GM10248 (cell line): ENCODE data around the gene ZC3H18.

ENCODE experiments used
- CTCF ChIA-PET: fragments of 300-600 bp; sonication (Branson Sonifier 250); formaldehyde crosslinking; extraction: SDS; loops from one replicate; lab custom pipeline; 2021; ENCODE audit warnings: antibody characterized with exemption; lab: Yijun Ruan, JAX
- POLR2A ChIA-PET: fragments of 350-650 bp; sonication (Branson Sonifier 250); formaldehyde crosslinking; extraction: SDS; loops from one replicate; lab custom pipeline; 2020; ENCODE audit warnings: antibody characterized with exemption; lab: Yijun Ruan, JAX
- DNase-seq: peaks from one replicate; pipeline ENCODE4 v3.0.0; 2012; ENCODE audit errors: extremely low spot score
- TF ChIP-seq, protein P1 (sequence below): IDR thresholded peaks from 2 replicates; pipeline ENCODE4 v1.5.1; 2012; ENCODE audit warnings: mild to moderate bottlenecking, low read depth; ENCODE audit errors: extremely low read depth, missing control alignments, control extremely low read depth

The ZC3H18 gene

DNA sequence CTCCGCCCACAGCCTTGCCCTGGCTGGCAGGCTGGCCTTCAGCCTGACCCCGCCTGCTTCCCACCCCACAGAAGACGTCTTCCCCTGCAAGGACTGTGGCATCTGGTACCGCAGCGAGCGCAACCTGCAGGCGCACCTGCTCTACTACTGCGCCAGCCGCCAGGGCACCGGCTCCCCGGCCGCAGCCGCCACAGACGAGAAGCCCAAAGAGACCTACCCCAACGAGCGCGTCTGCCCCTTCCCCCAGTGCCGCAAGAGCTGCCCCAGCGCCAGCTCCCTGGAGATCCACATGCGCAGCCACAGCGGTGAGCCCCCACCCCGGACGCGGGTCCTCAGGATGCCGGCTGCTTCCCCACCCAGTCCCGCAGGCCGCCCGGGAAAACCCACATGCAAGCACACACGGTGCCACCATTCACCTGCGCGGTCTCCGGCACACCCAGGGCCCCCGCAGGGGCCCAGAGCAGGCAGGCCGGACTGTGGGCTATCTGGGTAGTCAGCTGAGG lies 38.2 kb upstream of the ZC3H18 start:
- CTCF ChIA-PET, result interaction anchor here (1.3 kb wide), 1 partner anchor 581 kb away, joined by 3 read pairs; the partner anchor contains the start of gene BANP
- TF ChIP-seq, protein P1, sequence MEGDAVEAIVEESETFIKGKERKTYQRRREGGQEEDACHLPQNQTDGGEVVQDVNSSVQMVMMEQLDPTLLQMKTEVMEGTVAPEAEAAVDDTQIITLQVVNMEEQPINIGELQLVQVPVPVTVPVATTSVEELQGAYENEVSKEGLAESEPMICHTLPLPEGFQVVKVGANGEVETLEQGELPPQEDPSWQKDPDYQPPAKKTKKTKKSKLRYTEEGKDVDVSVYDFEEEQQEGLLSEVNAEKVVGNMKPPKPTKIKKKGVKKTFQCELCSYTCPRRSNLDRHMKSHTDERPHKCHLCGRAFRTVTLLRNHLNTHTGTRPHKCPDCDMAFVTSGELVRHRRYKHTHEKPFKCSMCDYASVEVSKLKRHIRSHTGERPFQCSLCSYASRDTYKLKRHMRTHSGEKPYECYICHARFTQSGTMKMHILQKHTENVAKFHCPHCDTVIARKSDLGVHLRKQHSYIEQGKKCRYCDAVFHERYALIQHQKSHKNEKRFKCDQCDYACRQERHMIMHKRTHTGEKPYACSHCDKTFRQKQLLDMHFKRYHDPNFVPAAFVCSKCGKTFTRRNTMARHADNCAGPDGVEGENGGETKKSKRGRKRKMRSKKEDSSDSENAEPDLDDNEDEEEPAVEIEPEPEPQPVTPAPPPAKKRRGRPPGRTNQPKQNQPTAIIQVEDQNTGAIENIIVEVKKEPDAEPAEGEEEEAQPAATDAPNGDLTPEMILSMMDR, result no peak

DNA sequence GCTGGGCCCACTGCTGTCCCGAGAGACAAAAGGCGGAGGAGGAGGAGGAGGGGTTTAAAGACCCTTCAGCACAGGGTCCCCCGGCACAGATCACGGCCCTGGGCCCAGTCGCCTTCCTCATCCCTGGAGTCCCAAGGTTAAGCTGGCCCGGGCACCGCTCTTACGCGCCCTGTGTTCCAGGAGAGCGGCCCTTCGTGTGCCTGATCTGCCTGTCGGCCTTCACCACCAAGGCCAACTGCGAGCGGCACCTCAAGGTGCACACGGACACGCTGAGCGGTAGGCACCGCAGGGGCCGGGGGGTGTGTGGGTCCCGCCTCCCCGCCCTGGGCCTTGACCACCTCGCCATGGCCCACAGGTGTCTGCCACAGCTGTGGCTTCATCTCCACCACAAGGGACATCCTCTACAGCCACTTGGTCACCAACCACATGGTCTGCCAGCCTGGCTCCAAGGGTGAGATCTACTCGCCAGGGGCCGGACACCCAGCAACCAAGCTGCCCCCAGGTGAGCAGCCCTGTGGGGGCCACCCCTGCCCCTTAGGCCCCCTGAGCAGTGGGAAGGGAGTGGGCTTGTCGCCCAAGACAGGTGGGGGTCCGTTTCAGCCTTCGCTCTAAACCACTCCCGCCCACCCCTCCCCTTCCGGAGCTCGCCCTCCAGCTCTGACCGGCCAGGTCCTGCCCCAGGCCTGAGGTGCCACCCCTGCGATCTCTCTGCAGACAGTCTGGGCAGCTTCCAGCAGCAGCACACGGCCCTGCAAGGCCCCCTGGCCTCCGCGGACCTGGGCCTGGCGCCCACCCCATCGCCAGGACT lies 37.6 kb upstream of the ZC3H18 start:
- CTCF ChIA-PET, result interaction anchor here (0.8 to 1.3 kb wide), 2 partner anchors 89 to 582 kb away, joined by 3 read pairs; partner anchors contain the start of gene BANP
- no peak for DNase-seq
- TF ChIP-seq, protein P1, result no peak
- POLR2A ChIA-PET, result no interaction called here

More for the DNA sequence above, 38.2 kb upstream of the ZC3H18 start:
- POLR2A ChIA-PET, result no interaction called here
- DNase-seq, result no peak

DNA sequence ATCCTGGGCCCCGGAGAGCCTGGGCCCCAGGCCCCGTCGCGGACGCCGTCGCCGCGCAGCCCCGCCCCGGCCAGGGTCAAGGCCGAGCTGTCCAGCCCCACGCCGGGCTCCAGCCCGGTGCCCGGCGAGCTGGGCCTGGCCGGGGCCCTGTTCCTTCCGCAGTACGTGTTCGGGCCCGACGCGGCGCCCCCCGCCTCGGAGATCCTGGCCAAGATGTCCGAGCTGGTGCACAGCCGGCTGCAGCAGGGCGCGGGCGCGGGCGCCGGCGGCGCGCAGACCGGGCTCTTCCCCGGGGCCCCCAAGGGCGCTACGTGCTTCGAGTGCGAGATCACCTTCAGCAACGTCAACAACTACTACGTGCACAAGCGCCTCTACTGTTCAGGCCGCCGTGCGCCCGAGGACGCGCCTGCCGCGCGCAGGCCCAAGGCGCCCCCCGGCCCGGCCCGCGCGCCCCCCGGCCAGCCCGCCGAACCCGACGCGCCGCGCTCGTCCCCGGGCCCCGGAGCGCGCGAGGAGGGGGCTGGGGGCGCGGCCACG lies 36.8 kb upstream of the ZC3H18 start:
- CTCF ChIA-PET, result interaction anchor here (0.8 to 1.3 kb wide), 2 partner anchors 90 to 582 kb away, joined by 3 read pairs; partner anchors contain the start of gene BANP
- TF ChIP-seq, protein P1, result no peak
- POLR2A ChIA-PET, result no interaction called here
- no peak for DNase-seq

DNA sequence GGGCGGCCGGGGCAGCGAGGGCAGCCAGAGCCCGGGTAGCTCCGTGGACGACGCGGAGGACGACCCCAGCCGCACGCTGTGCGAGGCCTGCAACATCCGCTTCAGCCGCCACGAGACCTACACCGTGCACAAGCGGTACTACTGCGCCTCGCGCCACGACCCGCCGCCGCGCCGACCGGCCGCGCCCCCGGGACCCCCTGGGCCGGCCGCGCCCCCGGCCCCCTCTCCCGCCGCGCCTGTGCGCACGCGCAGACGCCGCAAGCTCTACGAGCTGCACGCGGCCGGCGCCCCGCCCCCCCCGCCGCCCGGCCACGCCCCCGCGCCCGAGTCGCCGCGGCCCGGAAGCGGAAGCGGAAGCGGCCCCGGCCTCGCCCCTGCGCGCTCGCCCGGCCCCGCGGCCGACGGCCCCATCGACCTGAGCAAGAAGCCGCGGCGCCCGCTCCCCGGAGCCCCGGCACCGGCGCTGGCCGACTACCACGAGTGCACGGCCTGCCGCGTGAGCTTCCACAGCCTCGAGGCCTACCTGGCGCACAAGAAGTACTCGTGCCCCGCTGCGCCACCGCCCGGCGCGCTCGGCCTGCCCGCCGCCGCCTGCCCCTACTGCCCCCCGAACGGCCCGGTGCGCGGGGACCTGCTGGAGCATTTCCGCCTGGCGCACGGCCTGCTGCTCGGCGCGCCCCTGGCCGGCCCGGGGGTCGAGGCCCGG lies 36.1 kb upstream of the ZC3H18 start:
- POLR2A ChIA-PET, result no interaction called here
- peak; percentile 96 for DNase-seq
- TF ChIP-seq, protein P1, result no peak
- CTCF ChIA-PET, result interaction anchor here (0.9 kb wide), 1 partner anchor 96 kb away, joined by 3 read pairs; no protein-coding TSS in a partner anchor

DNA sequence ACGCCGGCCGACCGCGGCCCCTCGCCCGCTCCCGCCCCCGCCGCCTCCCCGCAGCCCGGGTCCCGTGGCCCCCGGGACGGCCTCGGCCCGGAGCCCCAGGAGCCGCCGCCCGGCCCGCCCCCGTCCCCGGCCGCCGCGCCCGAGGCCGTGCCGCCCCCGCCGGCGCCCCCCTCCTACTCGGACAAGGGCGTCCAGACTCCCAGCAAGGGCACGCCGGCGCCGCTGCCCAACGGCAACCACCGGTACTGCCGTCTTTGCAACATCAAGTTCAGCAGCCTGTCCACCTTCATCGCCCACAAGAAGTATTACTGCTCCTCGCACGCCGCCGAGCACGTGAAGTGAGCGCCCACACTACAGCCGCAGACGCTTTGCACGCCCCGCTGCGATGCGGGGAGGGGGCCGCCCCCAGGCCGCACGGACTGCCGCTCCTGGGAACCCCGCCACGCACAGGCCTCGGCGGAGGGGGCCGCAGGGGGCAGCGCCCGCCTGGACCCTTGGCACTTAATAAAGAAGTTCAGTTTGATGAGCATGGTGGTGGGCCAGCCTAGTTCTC lies 35.5 kb upstream of the ZC3H18 start:
- CTCF ChIA-PET, result interaction anchor here (0.9 kb wide), 1 partner anchor 97 kb away, joined by 3 read pairs; no protein-coding TSS in a partner anchor
- DNase-seq, result peak; percentile 63
- TF ChIP-seq, protein P1, result no peak
- POLR2A ChIA-PET, result no interaction called here
